WI38 (cell line): Measurements from ENCODE around the gene ZP1.

Experiments used
- H3K4me3 ChIP-seq: 2 replicates; pipeline ENCODE4 v1.5.1; 2011; ENCODE audit warnings: low read depth, mild to moderate bottlenecking, control low read depth, low read length
- TF ChIP-seq, protein P1 (sequence below): IDR thresholded peaks from 2 replicates; pipeline ENCODE4 v1.5.1; 2012; ENCODE audit warnings: low read depth, mild to moderate bottlenecking, control low read depth, low read length

The ZP1 gene

DNA sequence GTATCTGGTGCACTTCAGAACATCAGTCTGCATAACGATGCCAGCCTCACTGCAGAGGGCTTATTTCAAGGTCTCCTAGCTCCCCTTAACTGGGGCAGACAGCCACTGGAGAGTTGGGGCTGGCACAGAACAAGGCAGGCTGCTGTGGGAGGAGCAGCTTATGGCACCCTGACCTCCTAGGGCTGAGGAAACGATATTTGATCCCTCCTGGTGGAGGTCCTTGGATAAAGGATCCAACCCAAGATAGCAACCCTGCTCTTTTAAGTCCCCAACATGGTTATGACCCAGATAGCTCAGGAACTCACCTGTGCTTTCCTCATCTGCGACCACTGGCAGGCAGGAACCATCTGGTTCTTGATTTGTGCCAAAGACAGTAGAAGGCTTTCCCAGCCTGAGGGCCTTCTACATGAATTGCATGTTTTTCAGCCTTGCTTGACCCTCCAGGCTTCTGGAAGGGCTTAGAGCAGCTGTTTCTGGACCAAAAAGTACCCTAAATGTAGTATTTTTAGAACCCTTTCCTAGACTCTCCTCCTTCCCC lies 49.4 kb downstream of the ZP1 start:
- no peak overlapping the region for H3K4me3 ChIP-seq
- TF ChIP-seq, protein P1, sequence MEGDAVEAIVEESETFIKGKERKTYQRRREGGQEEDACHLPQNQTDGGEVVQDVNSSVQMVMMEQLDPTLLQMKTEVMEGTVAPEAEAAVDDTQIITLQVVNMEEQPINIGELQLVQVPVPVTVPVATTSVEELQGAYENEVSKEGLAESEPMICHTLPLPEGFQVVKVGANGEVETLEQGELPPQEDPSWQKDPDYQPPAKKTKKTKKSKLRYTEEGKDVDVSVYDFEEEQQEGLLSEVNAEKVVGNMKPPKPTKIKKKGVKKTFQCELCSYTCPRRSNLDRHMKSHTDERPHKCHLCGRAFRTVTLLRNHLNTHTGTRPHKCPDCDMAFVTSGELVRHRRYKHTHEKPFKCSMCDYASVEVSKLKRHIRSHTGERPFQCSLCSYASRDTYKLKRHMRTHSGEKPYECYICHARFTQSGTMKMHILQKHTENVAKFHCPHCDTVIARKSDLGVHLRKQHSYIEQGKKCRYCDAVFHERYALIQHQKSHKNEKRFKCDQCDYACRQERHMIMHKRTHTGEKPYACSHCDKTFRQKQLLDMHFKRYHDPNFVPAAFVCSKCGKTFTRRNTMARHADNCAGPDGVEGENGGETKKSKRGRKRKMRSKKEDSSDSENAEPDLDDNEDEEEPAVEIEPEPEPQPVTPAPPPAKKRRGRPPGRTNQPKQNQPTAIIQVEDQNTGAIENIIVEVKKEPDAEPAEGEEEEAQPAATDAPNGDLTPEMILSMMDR = no peak

DNA sequence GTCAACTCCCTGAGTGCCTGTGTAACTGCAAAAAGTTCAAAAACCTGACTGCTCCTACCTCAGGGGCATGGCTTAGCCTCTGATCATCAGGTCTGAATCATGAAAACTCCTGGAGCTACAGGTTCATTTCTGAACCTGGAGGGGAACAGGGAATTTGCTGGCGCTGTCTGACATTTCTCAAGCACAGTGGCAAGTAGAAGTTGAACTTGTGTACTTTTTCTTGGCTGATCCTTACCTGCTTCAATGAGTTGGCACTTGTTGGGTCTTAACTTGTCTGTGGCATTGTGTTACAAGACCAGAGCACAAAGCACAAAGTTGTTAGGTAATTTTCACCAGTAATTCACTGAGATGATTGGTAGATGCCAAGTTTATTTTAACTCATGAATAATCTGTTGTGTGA lies 49.9 kb downstream of the ZP1 start:
- no peak overlapping the region for H3K4me3 ChIP-seq
- TF ChIP-seq, protein P1 = no peak

DNA sequence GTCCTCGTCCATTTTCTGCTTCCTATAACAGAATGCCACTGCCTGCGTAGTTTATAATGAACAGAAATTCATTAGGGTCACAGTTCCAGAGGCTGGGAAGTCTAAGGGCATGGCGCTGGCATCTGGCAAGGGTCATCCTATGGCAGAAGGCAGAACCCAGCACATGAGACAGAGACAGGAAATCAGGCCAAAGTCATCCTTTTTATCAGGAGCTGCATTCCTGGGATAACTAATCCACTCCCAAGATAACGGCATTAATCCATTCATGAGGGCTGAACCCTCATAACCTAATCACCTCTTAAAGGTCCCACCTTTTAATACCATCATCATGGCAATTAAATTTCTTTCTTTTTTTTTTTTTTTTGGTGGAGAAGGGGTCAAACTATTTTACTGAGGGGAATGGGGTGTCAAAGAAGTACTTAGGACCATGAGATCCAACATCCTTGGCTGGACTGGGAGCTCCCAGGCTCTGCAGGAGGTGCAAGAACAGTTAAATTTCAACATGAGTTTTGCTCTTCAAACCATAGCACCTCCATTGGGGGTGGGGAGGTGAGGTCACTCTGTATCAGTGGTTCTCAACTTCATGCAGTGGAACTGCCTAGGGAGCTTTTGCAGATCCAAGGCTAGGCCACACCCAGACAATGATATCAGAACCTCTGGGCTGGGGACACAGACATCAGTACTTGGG lies 51.1 kb downstream of the ZP1 start:
- no peak overlapping the region for H3K4me3 ChIP-seq
- TF ChIP-seq, protein P1 = no peak

DNA sequence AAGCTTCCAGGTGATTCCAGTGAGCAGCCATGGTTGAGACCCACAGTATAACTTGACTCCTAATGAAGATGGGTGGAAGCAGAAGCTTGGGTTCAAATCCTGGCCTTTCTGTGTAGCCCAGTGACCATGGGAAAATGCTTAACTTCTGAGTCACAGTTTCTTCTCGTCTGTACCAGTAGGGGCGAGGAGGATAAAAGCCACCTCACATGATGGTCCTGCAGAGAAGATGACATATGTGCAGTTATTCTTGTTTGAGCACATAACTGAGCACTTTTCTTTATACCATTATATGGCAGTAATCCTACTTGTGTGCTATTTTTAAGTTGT lies 51.6 kb downstream of the ZP1 start:
- TF ChIP-seq, protein P1 = no peak
- H3K4me3 ChIP-seq = no peak overlapping the region

DNA sequence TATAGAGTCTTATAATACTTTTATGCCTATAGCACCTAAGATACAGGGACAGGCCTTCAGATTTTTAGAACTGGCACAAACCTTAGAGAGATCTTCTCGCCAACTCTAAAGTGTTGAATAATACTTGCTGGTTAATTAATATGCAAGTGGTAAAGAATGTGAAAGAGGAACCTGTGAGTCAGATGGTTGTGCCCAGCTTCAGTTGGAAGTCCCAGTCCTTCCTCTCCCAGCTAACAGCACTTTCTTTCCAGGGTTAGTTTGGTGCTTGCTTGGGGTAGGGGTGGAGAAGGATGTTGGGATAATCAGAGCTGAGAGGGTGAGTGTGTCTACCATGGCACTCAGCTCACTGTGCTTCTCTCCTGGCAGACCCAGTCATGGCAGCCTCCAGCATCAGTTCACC lies 52.0 kb downstream of the ZP1 start:
- TF ChIP-seq, protein P1 = no peak
- no peak overlapping the region for H3K4me3 ChIP-seq

DNA sequence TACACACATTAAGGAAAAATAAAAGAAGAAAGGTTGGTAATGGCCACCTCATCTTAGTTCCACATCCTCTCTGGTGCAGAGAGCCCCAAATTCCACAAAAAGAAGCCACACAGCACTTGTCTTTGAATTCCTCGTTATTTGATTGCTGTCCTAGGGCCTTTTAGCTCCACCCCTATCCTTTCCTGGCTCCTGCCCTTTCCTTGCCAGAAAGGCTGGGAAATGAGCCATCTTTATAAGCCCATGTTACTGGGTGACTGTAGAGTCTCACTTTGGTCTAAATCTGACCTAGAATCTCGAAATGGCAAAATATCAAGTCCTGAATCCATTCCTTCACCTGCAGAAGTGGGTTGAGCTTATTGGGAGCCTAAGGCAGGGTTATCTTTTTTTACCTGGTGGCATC lies 52.6 kb downstream of the ZP1 start:
- TF ChIP-seq, protein P1 = no peak
- H3K4me3 ChIP-seq = no peak overlapping the region

DNA sequence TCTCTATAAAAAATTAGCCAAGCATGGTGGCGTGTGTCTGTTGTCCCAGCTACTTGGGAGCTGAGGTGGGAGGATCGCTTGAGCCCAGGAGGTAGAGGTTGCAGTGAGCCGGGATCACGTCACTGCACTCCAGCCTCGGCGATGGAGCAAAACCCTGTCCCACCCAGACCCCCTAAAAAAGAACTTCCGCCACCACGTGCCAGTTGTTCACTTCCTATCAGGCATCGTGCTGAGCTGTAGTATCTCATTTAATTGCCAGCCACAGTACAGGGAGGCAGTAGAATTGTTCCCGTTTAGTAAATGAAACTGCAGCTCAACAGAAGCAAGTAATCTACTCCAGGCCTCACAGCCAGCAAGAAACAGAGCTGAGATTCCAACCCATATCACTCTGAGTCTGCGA lies 53.9 kb downstream of the ZP1 start:
- TF ChIP-seq, protein P1 = no peak
- no peak overlapping the region for H3K4me3 ChIP-seq
